Measurements from ENCODE around the gene ATRX.

GRCh38 chrX:77698242-77698641, 87.8 kb downstream of the ATRX start:
- TF ChIP-seq, protein P1, sequence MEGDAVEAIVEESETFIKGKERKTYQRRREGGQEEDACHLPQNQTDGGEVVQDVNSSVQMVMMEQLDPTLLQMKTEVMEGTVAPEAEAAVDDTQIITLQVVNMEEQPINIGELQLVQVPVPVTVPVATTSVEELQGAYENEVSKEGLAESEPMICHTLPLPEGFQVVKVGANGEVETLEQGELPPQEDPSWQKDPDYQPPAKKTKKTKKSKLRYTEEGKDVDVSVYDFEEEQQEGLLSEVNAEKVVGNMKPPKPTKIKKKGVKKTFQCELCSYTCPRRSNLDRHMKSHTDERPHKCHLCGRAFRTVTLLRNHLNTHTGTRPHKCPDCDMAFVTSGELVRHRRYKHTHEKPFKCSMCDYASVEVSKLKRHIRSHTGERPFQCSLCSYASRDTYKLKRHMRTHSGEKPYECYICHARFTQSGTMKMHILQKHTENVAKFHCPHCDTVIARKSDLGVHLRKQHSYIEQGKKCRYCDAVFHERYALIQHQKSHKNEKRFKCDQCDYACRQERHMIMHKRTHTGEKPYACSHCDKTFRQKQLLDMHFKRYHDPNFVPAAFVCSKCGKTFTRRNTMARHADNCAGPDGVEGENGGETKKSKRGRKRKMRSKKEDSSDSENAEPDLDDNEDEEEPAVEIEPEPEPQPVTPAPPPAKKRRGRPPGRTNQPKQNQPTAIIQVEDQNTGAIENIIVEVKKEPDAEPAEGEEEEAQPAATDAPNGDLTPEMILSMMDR (IDR thresholded peaks at IDR 0.05): no peak
- TF ChIP-seq POLR2A (IDR thresholded peaks at IDR 0.05) (no peak), POLR2AphosphoS5 (IDR thresholded peaks at IDR 0.05; ENCODE audit: insufficient read depth in 1 of 2, low read depth in 1 of 2) (no peak)
